ENCODE results near the gene C2CD5. TPM values are rescaled to one million over a fixed set of nuclear protein-coding genes. Genes with fewer than 3 reads are reported as not detected.

The C2CD5 gene
- total and polyA plus RNA-seq, 7 experiments from 2014 or later: 13.2 to 58.9 (median 36.5) TPM

GRCh38 chr12:22545255-22545654, 913 bp upstream of the C2CD5 start:
- Mint-ChIP-seq H3K27me3 (peaks cover 4 to 14% (median 10%) of the 10 kb centered on the region in 5 donors), H3K36me3 (peaks cover 0 to 12% (median 7%) of the 10 kb centered on the region in 5 donors), H3K27ac (peak overlapping the region in 7 of 9 donors; percentile 17 to 98 (median 79)), H3K9me3 (peaks cover 0 to 9% (median 0%) of the 10 kb centered on the region in 11 donors), H3K4me3 (peak overlapping the region; percentile 54 to 98 (median 86)), H3K4me1 (peaks cover 29 to 40% (median 33%) of the 10 kb centered on the region in 7 donors)
- no peaks in the 10 kb centered on the region for H3K9me3 ChIP-seq (ENCODE audit: control insufficient read depth in 2 of 3, low read length in 3 of 3)
- CTCF ChIA-PET: interaction anchor here (0.6 to 1.5 kb wide), 3 partner anchors 79 to 125 kb away, joined by 4 to 7 read pairs (median 5); partner anchors contain the start of gene ETNK1
- ATAC-seq: no peak
- no peak for DNase-seq
- peaks cover 0 to 5% (median 0%) of the 10 kb centered on the region in 3 experiments for H3K36me3 ChIP-seq (ENCODE audit: control insufficient read depth in 2 of 3, insufficient read depth in 3 of 3, low read length in 3 of 3)
- POLR2A ChIA-PET: interaction anchor here (1.3 to 1.7 kb wide), 5 partner anchors 10 to 888 kb away, joined by 3 to 26 read pairs (median 14); partner anchors contain the start of genes ETNK1 and LDHB
- intact Hi-C loops (cut with micrococcal nuclease): loop anchor here in 1 of 2 donors (2.0 kb wide), 1 partner anchor 210 kb away; the partner anchor contains the start of gene ST8SIA1
- H3K4me3 ChIP-seq (ENCODE audit: low read length): no peak overlapping the region
- H3K27me3 ChIP-seq (ENCODE audit: control insufficient read depth in 2 of 2, insufficient read depth in 2 of 2, low read length in 2 of 2): no peaks in the 10 kb centered on the region
- no peak overlapping the region for H3K27ac ChIP-seq (ENCODE audit: low read depth, low read length)
- H3K4me1 ChIP-seq (ENCODE audit: control insufficient read depth in 2 of 2, insufficient read depth in 2 of 2, low read length in 2 of 2): peaks cover 5 to 18% of the 10 kb centered on the region in 2 donors

GRCh38 chr12:22543246-22544037, 900 bp downstream of the C2CD5 start:
- H3K27ac ChIP-seq (ENCODE audit: low read depth, low read length): peak overlapping the region; percentile 79
- no peaks in the 10 kb centered on the region for H3K27me3 ChIP-seq (ENCODE audit: control insufficient read depth in 2 of 2, insufficient read depth in 2 of 2, low read length in 2 of 2)
- peak; percentile 6 for ATAC-seq
- peaks cover 0 to 5% (median 0%) of the 10 kb centered on the region in 3 experiments for H3K36me3 ChIP-seq (ENCODE audit: control insufficient read depth in 2 of 3, insufficient read depth in 3 of 3, low read length in 3 of 3)
- H3K9me3 Mint-ChIP-seq: peaks cover 0 to 9% (median 0%) of the 10 kb centered on the region in 11 donors
- intact Hi-C loops (cut with micrococcal nuclease): loop anchor here (1.0 to 5.0 kb wide), 12 partner anchors 8 to 1106 kb away; partner anchors contain the start of genes CMAS (in 2 of the 2), ETNK1 (in 2 of the 2), GOLT1B (in 2 of the 2) and RECQL (in 2 of the 2)
- peak overlapping the region; percentile 95 for H3K4me3 ChIP-seq (ENCODE audit: low read length)
- peak; percentile 10 to 62 (median 51) for DNase-seq
- ChIA-PET CTCF (interaction anchor here (1.5 kb wide), 1 partner anchor 14 kb away, joined by 4 read pairs; no protein-coding TSS in a partner anchor), POLR2A (interaction anchor here (0.8 to 1.7 kb wide), 6 partner anchors 8 to 1042 kb away, joined by 3 to 26 read pairs (median 10); partner anchors contain the start of genes ETNK1, GOLT1B and RECQL)
- H3K27ac Mint-ChIP-seq: peak overlapping the region; percentile 94 to 98 (median 95)
- peaks cover 40 to 55% (median 47%) of the 10 kb centered on the region in 7 donors for H3K4me1 Mint-ChIP-seq
- peak overlapping the region; percentile 91 to 98 (median 92) for H3K4me3 Mint-ChIP-seq
- peaks cover 0 to 8% (median 4%) of the 10 kb centered on the region in 5 donors for H3K27me3 Mint-ChIP-seq
- H3K36me3 Mint-ChIP-seq: peaks cover 3 to 21% (median 10%) of the 10 kb centered on the region in 5 donors
- H3K9me3 ChIP-seq (ENCODE audit: control insufficient read depth in 2 of 3, low read length in 3 of 3): no peaks in the 10 kb centered on the region
- peaks cover 11 to 18% of the 10 kb centered on the region in 2 donors for H3K4me1 ChIP-seq (ENCODE audit: control insufficient read depth in 2 of 2, insufficient read depth in 2 of 2, low read length in 2 of 2)

GRCh38 chr12:22541496-22542155, 2.7 kb downstream of the C2CD5 start:
- Histone ChIP-seq H3K27ac (ENCODE audit: low read depth, low read length) (no peak overlapping the region), H3K36me3 (ENCODE audit: control insufficient read depth in 2 of 3, insufficient read depth in 3 of 3, low read length in 3 of 3) (peaks cover 0 to 5% (median 0%) of the 10 kb centered on the region in 3 experiments), H3K9me3 (ENCODE audit: control insufficient read depth in 2 of 3, low read length in 3 of 3) (no peaks in the 10 kb centered on the region), H3K4me3 (ENCODE audit: low read length) (no peak overlapping the region), H3K27me3 (ENCODE audit: control insufficient read depth in 2 of 2, insufficient read depth in 2 of 2, low read length in 2 of 2) (no peaks in the 10 kb centered on the region), H3K4me1 (ENCODE audit: control insufficient read depth in 2 of 2, insufficient read depth in 2 of 2, low read length in 2 of 2) (peaks cover 11 to 24% of the 10 kb centered on the region in 2 donors)
- ChIA-PET POLR2A (interaction anchor here (0.9 to 1.9 kb wide), 2 partner anchors 11 to 83 kb away, joined by 5 to 6 read pairs; partner anchors contain the start of gene ETNK1), CTCF (interaction anchor here (1.3 to 1.5 kb wide), 2 partner anchors 11 to 12 kb away, joined by 3 to 4 read pairs; no protein-coding TSS in a partner anchor)
- H3K36me3 Mint-ChIP-seq: peaks cover 3 to 22% (median 10%) of the 10 kb centered on the region in 5 donors
- DNase-seq: no peak
- peak overlapping the region; percentile 27 to 98 (median 62) for H3K4me3 Mint-ChIP-seq
- H3K4me1 Mint-ChIP-seq: peaks cover 44 to 70% (median 62%) of the 10 kb centered on the region in 7 donors
- H3K27ac Mint-ChIP-seq: peak overlapping the region in 3 of 9 donors; percentile 5 to 95 (median 26)
- no peak for ATAC-seq
- intact Hi-C loops (cut with micrococcal nuclease): loop anchor here in 1 of 2 donors (2.0 to 5.0 kb wide), 2 partner anchors 13 to 884 kb away; partner anchors contain the start of gene LDHB
- peaks cover 0 to 4% (median 0%) of the 10 kb centered on the region in 5 donors for H3K27me3 Mint-ChIP-seq
- H3K9me3 Mint-ChIP-seq: peaks cover 0 to 9% (median 0%) of the 10 kb centered on the region in 11 donors

DNA sequence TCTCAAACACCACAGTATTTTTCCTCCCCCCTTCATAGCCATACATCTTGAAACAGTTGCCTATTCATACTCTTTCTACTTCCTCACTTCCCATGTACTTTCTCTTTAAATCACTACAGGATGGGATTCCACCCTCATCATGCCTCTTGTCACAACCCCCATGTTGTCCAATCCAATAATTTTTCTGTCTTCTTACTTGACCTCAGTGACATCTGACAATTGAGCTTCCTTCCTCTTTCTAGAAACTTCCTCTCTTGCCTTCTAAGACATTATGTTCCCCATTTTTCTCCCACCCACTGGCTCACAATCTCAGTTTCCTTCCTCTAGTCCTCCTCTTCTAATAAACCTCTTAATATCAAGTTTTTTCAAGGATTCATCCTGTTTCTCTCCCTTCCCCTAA, 5.3 kb downstream of the C2CD5 start:
- Mint-ChIP-seq H3K27me3 (no peaks in the 10 kb centered on the region), H3K4me3 (peak overlapping the region in 8 of 10 donors; percentile 0 to 52 (median 30)), H3K9me3 (peaks cover 0 to 4% (median 0%) of the 10 kb centered on the region in 11 donors), H3K36me3 (peaks cover 0 to 23% (median 10%) of the 10 kb centered on the region in 5 donors), H3K27ac (peak overlapping the region in 2 of 9 donors; percentile 1 to 3), H3K4me1 (peaks cover 48 to 85% (median 75%) of the 10 kb centered on the region in 7 donors)
- ChIA-PET POLR2A (interaction anchor here (0.9 kb wide), 2 partner anchors 13 to 101 kb away, joined by 3 read pairs; no protein-coding TSS in a partner anchor), CTCF (interaction anchor here (0.5 kb wide), 1 partner anchor 15 kb away, joined by 3 read pairs; no protein-coding TSS in a partner anchor)
- no peak overlapping the region for H3K27ac ChIP-seq (ENCODE audit: low read depth, low read length)
- H3K9me3 ChIP-seq (ENCODE audit: control insufficient read depth in 2 of 3, low read length in 3 of 3): no peaks in the 10 kb centered on the region
- no peak overlapping the region for H3K4me3 ChIP-seq (ENCODE audit: low read length)
- H3K27me3 ChIP-seq (ENCODE audit: control insufficient read depth in 2 of 2, insufficient read depth in 2 of 2, low read length in 2 of 2): no peaks in the 10 kb centered on the region
- intact Hi-C loops (cut with micrococcal nuclease): loop anchor here in 1 of 2 donors (2.0 kb wide), 1 partner anchor 18 kb away; no protein-coding TSS in a partner anchor
- DNase-seq (no peak), ATAC-seq (peak; percentile 76)
- H3K36me3 ChIP-seq (ENCODE audit: control insufficient read depth in 2 of 3, insufficient read depth in 3 of 3, low read length in 3 of 3): peaks cover 0 to 5% (median 0%) of the 10 kb centered on the region in 3 experiments
- peaks cover 18 to 33% of the 10 kb centered on the region in 2 donors for H3K4me1 ChIP-seq (ENCODE audit: control insufficient read depth in 2 of 2, insufficient read depth in 2 of 2, low read length in 2 of 2)

DNA sequence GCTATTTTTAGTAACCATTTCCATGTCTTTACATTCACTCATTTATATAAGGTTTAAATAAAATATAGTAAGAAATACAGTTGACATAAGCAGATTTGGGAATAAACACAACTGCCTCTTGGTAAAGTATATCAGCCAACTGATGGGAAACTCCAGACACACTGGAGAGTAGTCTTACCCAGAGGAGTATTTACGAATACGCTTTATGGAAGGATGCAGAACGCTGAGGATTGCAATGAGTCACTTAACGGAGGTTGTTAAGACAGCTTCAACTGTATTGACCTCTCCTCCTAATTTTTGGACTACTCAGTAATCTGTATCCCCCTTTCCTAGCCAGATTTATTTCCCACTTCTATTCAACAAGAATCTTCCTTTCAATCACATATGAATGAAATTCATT, 6.0 kb downstream of the C2CD5 start:
- no peak for DNase-seq

More for the DNA sequence above, 6.0 kb downstream of the C2CD5 start:
- CTCF ChIA-PET: no interaction called here
- H3K4me3 ChIP-seq (ENCODE audit: low read length): no peak overlapping the region
- H3K27ac ChIP-seq (ENCODE audit: low read depth, low read length): no peak overlapping the region
- no peaks in the 10 kb centered on the region for H3K9me3 ChIP-seq (ENCODE audit: control insufficient read depth in 2 of 3, low read length in 3 of 3)
- H3K36me3 ChIP-seq (ENCODE audit: control insufficient read depth in 2 of 3, insufficient read depth in 3 of 3, low read length in 3 of 3): peaks cover 0 to 5% (median 0%) of the 10 kb centered on the region in 3 experiments
- Mint-ChIP-seq H3K4me3 (peak overlapping the region in 1 of 10 donors; percentile 40), H3K27ac (peak overlapping the region in 1 of 9 donors; percentile 1), H3K36me3 (peaks cover 2 to 28% (median 13%) of the 10 kb centered on the region in 5 donors), H3K9me3 (peaks cover 0 to 2% (median 0%) of the 10 kb centered on the region in 11 donors), H3K27me3 (no peaks in the 10 kb centered on the region), H3K4me1 (peaks cover 48 to 89% (median 75%) of the 10 kb centered on the region in 7 donors)
- intact Hi-C loops (cut with micrococcal nuclease): loop anchor here in 1 of 2 donors (2.0 kb wide), 1 partner anchor 18 kb away; no protein-coding TSS in a partner anchor
- H3K4me1 ChIP-seq (ENCODE audit: control insufficient read depth in 2 of 2, insufficient read depth in 2 of 2, low read length in 2 of 2): peaks cover 18 to 33% of the 10 kb centered on the region in 2 donors
- ATAC-seq: no peak
- no peaks in the 10 kb centered on the region for H3K27me3 ChIP-seq (ENCODE audit: control insufficient read depth in 2 of 2, insufficient read depth in 2 of 2, low read length in 2 of 2)
- POLR2A ChIA-PET: interaction anchor here (0.9 kb wide), 1 partner anchor 102 kb away, joined by 3 read pairs; no protein-coding TSS in a partner anchor

Data from naive thymus-derived CD4-positive, alpha-beta T cell (primary cell).